ELR (cell line): ENCODE measurements around the gene CHD2.
A peak's percentile ranks its signal among the peaks of the same experiment; 100 is the strongest.

Experiments used
- DNase-seq: peaks from one replicate; pipeline ENCODE4 v3.0.0-alpha.2; 2015; ENCODE audit warnings: low read depth

CHD2 gene

GRCh38 chr15:92932946-92933649 lies 33.0 kb downstream of the CHD2 start:
- DNase-seq = no peak

GRCh38 chr15:92933831-92934230 lies 33.7 kb downstream of the CHD2 start:
- no peak for DNase-seq

- DNase-seq = no peak
Measured at GRCh38 chr15:92934716-92935115, 34.6 kb downstream of the CHD2 start.

- DNase-seq = no peak
Measured at GRCh38 chr15:92936138-92936537, 36.0 kb downstream of the CHD2 start.

GRCh38 chr15:92936693-92937092 lies 36.6 kb downstream of the CHD2 start:
- no peak for DNase-seq

- DNase-seq = no peak
Measured at GRCh38 chr15:92937901-92938300, 37.8 kb downstream of the CHD2 start.

- DNase-seq = no peak
Measured at GRCh38 chr15:92938387-92938786, 38.3 kb downstream of the CHD2 start.

GRCh38 chr15:92941668-92942067 lies 41.5 kb downstream of the CHD2 start:
- no peak for DNase-seq

- no peak for DNase-seq
Measured at GRCh38 chr15:92942706-92943105, 42.6 kb downstream of the CHD2 start.

- DNase-seq = no peak
Measured at GRCh38 chr15:92943581-92943980, 43.5 kb downstream of the CHD2 start.

- DNase-seq = no peak
Measured at GRCh38 chr15:92944946-92945521, 44.9 kb downstream of the CHD2 start.

- DNase-seq = no peak
Measured at GRCh38 chr15:92947071-92947730, 47.1 kb downstream of the CHD2 start.

- DNase-seq = peak; percentile 21
Measured at GRCh38 chr15:92949604-92950249, 49.6 kb downstream of the CHD2 start.

GRCh38 chr15:92951800-92952457 lies 51.8 kb downstream of the CHD2 start:
- DNase-seq = no peak

- DNase-seq = no peak
Measured at GRCh38 chr15:92952458-92952850, 52.3 kb downstream of the CHD2 start.

- no peak for DNase-seq
Measured at GRCh38 chr15:92953566-92953965, 53.4 kb downstream of the CHD2 start.

- no peak for DNase-seq
Measured at GRCh38 chr15:92954002-92954401, 53.9 kb downstream of the CHD2 start.

- peak; percentile 20 for DNase-seq
Measured at GRCh38 chr15:92954578-92954977, 54.5 kb downstream of the CHD2 start.

GRCh38 chr15:92955706-92956105 lies 55.6 kb downstream of the CHD2 start:
- DNase-seq = no peak

GRCh38 chr15:92958105-92958504 lies 58.0 kb downstream of the CHD2 start:
- DNase-seq = peak; percentile 63

- DNase-seq = no peak
Measured at GRCh38 chr15:92959219-92959618, 59.1 kb downstream of the CHD2 start.

GRCh38 chr15:92960996-92961681 lies 61.0 kb downstream of the CHD2 start:
- DNase-seq = no peak
